ENCODE data around the gene SP1. TPM values are rescaled to one million over a fixed set of nuclear protein-coding genes. Genes with fewer than 3 reads are reported as not detected.

SP1 gene
- total and polyA plus RNA-seq, 9 of the 15 experiments (the other 6 are each of a cell fraction or from before 2014, with no cell fraction given) = 8.0 to 65.5 (median 41.6) TPM

DNA sequence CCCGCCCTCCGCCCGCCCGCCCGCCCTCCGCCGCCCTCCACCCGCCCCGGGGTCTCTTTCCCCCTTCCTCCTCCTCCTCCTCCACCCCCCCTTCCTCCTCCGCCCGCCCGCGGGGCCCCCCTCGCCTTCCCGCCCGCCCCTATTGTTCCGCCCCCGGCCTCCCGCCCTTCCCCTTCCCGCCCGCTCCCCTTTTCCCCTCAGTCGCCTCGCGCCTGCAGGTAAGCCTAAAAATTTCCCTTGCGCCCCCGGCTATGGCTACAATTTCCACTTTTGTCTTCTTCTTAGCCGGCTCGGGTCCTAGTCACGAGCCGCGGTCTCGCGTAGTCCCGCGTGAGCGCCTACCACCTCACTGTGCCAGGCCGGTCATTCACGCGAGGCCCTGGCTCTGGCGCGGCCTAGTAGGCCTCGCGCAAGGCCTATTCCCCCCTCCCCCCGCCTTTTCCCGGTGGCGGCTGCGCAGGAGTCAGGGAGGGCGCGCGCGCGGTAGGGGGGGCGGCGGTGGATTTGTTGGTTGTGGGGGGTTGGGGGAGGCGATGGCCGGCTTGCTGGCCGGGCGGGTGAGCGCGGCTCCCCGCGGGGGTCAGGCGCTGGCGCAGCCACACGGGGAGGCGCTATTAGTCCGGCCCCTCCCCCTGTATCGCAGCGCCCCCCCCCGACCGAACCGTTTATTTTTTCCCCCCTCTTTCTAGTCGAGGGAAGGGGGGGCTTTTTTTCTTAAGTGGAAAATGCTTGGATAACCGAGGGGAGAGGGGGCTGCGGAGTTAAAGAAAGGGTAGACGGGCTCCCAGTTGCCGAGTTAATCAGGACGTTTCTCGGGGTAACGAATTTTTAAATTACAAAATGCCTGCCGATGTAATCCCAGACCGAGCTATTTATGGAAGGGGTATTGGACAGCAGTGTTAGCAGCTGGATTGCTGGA is 72.4 kb downstream of the SP1 start (continued):
- TF ChIP-seq, protein P1, sequence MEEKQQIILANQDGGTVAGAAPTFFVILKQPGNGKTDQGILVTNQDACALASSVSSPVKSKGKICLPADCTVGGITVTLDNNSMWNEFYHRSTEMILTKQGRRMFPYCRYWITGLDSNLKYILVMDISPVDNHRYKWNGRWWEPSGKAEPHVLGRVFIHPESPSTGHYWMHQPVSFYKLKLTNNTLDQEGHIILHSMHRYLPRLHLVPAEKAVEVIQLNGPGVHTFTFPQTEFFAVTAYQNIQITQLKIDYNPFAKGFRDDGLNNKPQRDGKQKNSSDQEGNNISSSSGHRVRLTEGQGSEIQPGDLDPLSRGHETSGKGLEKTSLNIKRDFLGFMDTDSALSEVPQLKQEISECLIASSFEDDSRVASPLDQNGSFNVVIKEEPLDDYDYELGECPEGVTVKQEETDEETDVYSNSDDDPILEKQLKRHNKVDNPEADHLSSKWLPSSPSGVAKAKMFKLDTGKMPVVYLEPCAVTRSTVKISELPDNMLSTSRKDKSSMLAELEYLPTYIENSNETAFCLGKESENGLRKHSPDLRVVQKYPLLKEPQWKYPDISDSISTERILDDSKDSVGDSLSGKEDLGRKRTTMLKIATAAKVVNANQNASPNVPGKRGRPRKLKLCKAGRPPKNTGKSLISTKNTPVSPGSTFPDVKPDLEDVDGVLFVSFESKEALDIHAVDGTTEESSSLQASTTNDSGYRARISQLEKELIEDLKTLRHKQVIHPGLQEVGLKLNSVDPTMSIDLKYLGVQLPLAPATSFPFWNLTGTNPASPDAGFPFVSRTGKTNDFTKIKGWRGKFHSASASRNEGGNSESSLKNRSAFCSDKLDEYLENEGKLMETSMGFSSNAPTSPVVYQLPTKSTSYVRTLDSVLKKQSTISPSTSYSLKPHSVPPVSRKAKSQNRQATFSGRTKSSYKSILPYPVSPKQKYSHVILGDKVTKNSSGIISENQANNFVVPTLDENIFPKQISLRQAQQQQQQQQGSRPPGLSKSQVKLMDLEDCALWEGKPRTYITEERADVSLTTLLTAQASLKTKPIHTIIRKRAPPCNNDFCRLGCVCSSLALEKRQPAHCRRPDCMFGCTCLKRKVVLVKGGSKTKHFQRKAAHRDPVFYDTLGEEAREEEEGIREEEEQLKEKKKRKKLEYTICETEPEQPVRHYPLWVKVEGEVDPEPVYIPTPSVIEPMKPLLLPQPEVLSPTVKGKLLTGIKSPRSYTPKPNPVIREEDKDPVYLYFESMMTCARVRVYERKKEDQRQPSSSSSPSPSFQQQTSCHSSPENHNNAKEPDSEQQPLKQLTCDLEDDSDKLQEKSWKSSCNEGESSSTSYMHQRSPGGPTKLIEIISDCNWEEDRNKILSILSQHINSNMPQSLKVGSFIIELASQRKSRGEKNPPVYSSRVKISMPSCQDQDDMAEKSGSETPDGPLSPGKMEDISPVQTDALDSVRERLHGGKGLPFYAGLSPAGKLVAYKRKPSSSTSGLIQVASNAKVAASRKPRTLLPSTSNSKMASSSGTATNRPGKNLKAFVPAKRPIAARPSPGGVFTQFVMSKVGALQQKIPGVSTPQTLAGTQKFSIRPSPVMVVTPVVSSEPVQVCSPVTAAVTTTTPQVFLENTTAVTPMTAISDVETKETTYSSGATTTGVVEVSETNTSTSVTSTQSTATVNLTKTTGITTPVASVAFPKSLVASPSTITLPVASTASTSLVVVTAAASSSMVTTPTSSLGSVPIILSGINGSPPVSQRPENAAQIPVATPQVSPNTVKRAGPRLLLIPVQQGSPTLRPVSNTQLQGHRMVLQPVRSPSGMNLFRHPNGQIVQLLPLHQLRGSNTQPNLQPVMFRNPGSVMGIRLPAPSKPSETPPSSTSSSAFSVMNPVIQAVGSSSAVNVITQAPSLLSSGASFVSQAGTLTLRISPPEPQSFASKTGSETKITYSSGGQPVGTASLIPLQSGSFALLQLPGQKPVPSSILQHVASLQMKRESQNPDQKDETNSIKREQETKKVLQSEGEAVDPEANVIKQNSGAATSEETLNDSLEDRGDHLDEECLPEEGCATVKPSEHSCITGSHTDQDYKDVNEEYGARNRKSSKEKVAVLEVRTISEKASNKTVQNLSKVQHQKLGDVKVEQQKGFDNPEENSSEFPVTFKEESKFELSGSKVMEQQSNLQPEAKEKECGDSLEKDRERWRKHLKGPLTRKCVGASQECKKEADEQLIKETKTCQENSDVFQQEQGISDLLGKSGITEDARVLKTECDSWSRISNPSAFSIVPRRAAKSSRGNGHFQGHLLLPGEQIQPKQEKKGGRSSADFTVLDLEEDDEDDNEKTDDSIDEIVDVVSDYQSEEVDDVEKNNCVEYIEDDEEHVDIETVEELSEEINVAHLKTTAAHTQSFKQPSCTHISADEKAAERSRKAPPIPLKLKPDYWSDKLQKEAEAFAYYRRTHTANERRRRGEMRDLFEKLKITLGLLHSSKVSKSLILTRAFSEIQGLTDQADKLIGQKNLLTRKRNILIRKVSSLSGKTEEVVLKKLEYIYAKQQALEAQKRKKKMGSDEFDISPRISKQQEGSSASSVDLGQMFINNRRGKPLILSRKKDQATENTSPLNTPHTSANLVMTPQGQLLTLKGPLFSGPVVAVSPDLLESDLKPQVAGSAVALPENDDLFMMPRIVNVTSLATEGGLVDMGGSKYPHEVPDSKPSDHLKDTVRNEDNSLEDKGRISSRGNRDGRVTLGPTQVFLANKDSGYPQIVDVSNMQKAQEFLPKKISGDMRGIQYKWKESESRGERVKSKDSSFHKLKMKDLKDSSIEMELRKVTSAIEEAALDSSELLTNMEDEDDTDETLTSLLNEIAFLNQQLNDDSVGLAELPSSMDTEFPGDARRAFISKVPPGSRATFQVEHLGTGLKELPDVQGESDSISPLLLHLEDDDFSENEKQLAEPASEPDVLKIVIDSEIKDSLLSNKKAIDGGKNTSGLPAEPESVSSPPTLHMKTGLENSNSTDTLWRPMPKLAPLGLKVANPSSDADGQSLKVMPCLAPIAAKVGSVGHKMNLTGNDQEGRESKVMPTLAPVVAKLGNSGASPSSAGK (IDR thresholded peaks at IDR 0.05) = peak; percentile 51
- TF ChIP-seq, protein P2, sequence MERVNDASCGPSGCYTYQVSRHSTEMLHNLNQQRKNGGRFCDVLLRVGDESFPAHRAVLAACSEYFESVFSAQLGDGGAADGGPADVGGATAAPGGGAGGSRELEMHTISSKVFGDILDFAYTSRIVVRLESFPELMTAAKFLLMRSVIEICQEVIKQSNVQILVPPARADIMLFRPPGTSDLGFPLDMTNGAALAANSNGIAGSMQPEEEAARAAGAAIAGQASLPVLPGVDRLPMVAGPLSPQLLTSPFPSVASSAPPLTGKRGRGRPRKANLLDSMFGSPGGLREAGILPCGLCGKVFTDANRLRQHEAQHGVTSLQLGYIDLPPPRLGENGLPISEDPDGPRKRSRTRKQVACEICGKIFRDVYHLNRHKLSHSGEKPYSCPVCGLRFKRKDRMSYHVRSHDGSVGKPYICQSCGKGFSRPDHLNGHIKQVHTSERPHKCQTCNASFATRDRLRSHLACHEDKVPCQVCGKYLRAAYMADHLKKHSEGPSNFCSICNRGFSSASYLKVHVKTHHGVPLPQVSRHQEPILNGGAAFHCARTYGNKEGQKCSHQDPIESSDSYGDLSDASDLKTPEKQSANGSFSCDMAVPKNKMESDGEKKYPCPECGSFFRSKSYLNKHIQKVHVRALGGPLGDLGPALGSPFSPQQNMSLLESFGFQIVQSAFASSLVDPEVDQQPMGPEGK (CRISPR knock-in tag; IDR thresholded peaks at IDR 0.05; ENCODE audit: borderline replicate concordance) = no peak
- TF ChIP-seq DDX20 (tag; IDR thresholded peaks at IDR 0.05; ENCODE audit: low read depth) (no peak), ZNF316 (IDR thresholded peaks at IDR 0.05) (peak; percentile 7; the same call in 1 of the 2 replicates), JUNB (CRISPR knock-in tag; conservative IDR thresholded peaks at IDR 0.05) (no peak), ZNF561 (CRISPR knock-in tag; conservative IDR thresholded peaks at IDR 0.05) (0 out of 2 replicates have a peak, but pooled peaks have one; percentile 10), ZNF24 (IDR thresholded peaks at IDR 0.05) (no peak), ZNF444 (CRISPR knock-in tag; IDR thresholded peaks at IDR 0.05) (no peak), PHB2 (IDR thresholded peaks at IDR 0.05; ENCODE audit: low read depth) (no peak)
- TF ChIP-seq, protein P3, sequence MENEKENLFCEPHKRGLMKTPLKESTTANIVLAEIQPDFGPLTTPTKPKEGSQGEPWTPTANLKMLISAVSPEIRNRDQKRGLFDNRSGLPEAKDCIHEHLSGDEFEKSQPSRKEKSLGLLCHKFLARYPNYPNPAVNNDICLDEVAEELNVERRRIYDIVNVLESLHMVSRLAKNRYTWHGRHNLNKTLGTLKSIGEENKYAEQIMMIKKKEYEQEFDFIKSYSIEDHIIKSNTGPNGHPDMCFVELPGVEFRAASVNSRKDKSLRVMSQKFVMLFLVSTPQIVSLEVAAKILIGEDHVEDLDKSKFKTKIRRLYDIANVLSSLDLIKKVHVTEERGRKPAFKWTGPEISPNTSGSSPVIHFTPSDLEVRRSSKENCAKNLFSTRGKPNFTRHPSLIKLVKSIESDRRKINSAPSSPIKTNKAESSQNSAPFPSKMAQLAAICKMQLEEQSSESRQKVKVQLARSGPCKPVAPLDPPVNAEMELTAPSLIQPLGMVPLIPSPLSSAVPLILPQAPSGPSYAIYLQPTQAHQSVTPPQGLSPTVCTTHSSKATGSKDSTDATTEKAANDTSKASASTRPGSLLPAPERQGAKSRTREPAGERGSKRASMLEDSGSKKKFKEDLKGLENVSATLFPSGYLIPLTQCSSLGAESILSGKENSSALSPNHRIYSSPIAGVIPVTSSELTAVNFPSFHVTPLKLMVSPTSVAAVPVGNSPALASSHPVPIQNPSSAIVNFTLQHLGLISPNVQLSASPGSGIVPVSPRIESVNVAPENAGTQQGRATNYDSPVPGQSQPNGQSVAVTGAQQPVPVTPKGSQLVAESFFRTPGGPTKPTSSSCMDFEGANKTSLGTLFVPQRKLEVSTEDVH (IDR thresholded peaks at IDR 0.05; ENCODE audit: low read depth, partially characterized antibody) = peak; percentile 17
